Endothelial cell of umbilical vein (primary cell): ENCODE data around the gene ECSIT.

ENCODE experiments used
- CTCF ChIP-seq, 2 donors: IDR thresholded peaks; 1 replicate in 1 of 2; 2 replicates in 1 of 2; pipeline ENCODE4 v1.5.1; 2011; ENCODE audit warnings: low read length in 2 of 2, mild to moderate bottlenecking in 2 of 2, moderate library complexity in 2 of 2, control low read depth in 1 of 2, inconsistent platforms in 1 of 2, low read depth in 1 of 2; ENCODE audit not compliant: insufficient read depth in 1 of 2; ENCODE audit errors: extremely low read depth in 1 of 2
- FOS ChIP-seq: IDR thresholded peaks from 2 replicates; pipeline ENCODE4 v1.6.1; 2011; ENCODE audit warnings: mild to moderate bottlenecking, low read length, moderate library complexity, borderline replicate concordance; ENCODE audit not compliant: insufficient read depth
- GATA2 ChIP-seq: IDR thresholded peaks from 2 replicates; pipeline ENCODE4 v1.7.0; 2011; ENCODE audit warnings: low read depth, mild to moderate bottlenecking, moderate library complexity, mixed read lengths, low read length; ENCODE audit not compliant: insufficient read length, insufficient read depth
- JUN ChIP-seq: IDR thresholded peaks from 2 replicates; pipeline ENCODE4 v1.6.1; 2011; ENCODE audit warnings: borderline replicate concordance, low read depth; ENCODE audit not compliant: insufficient read length, insufficient read depth
- POLR2A ChIP-seq: IDR thresholded peaks from 2 replicates; pipeline ENCODE4 v1.6.1; 2012; ENCODE audit warnings: low read depth, mild to moderate bottlenecking, control low read depth, low read length
- POLR2AphosphoS5 ChIP-seq: IDR thresholded peaks from 2 replicates; pipeline ENCODE4 v1.6.1; 2012; ENCODE audit warnings: low read depth, mild to moderate bottlenecking, control low read depth, low read length, moderate library complexity; ENCODE audit not compliant: insufficient read depth

GRCh38 chr19:11551603-11552235 lies 22.8 kb upstream of the ECSIT start:
- TF ChIP-seq GATA2 (no peak), CTCF (IDR thresholded peaks at IDR 0.05; ENCODE audit: extremely low read depth in 1 of 2, insufficient read depth in 1 of 2, low read depth in 1 of 2, low read length in 2 of 2) (peak; percentile 28 to 53), POLR2AphosphoS5 (no peak), POLR2A (no peak), JUN (no peak), FOS (no peak)
